HG03342 (cell line): ENCODE measurements around the gene CCDC83.
"Not testable (repeated sequence)": the region's sequence is repeated elsewhere in the genome, so short reads cannot be mapped to it uniquely, and the experiment has no call there.

Experiments
- ATAC-seq: cut with Tn5 transposase; IDR thresholded peaks from one replicate; pipeline ENCODE4 v1.9.1; 2021; ENCODE audit warnings: mild to moderate bottlenecking, moderate library complexity; ENCODE audit not compliant: unreplicated experiment

Gene CCDC83

GRCh38 chr11:85835263-85835662 lies 19.9 kb upstream of the CCDC83 start:
- no peak for ATAC-seq

GRCh38 chr11:85835729-85836128 lies 19.5 kb upstream of the CCDC83 start:
- no peak for ATAC-seq

GRCh38 chr11:85840932-85841331 lies 14.3 kb upstream of the CCDC83 start:
- not testable (repeated sequence) for ATAC-seq

- ATAC-seq = no peak
Measured at GRCh38 chr11:85843929-85844328, 11.3 kb upstream of the CCDC83 start.

- ATAC-seq = no peak
Measured at GRCh38 chr11:85844439-85845123, 10.6 kb upstream of the CCDC83 start.

GRCh38 chr11:85845124-85845631 lies 10.0 kb upstream of the CCDC83 start:
- no peak for ATAC-seq

GRCh38 chr11:85847436-85847835 lies 7.7 kb upstream of the CCDC83 start:
- ATAC-seq = no peak

- ATAC-seq = no peak
Measured at GRCh38 chr11:85848006-85848405, 7.2 kb upstream of the CCDC83 start.

GRCh38 chr11:85848556-85848955 lies 6.6 kb upstream of the CCDC83 start:
- ATAC-seq = no peak

- ATAC-seq = not testable (repeated sequence)
Measured at GRCh38 chr11:85852754-85853153, 2.4 kb upstream of the CCDC83 start.

- ATAC-seq = not testable (repeated sequence)
Measured at GRCh38 chr11:85853541-85853940, 1.6 kb upstream of the CCDC83 start.

GRCh38 chr11:85854212-85854556 lies 999 bp upstream of the CCDC83 start:
- no peak for ATAC-seq

- ATAC-seq = peak; percentile 100
Measured at GRCh38 chr11:85854557-85855340, 434 bp upstream of the CCDC83 start.

- no peak for ATAC-seq
Measured at GRCh38 chr11:85857098-85857497, 1.9 kb downstream of the CCDC83 start.

- not testable (repeated sequence) for ATAC-seq
Measured at GRCh38 chr11:85859541-85859940, 4.4 kb downstream of the CCDC83 start.

GRCh38 chr11:85863855-85864254 lies 8.7 kb downstream of the CCDC83 start:
- no peak for ATAC-seq

- ATAC-seq = no peak
Measured at GRCh38 chr11:85866137-85866827, 11.1 kb downstream of the CCDC83 start.

GRCh38 chr11:85867751-85868150 lies 12.6 kb downstream of the CCDC83 start:
- no peak for ATAC-seq

GRCh38 chr11:85869781-85870180 lies 14.6 kb downstream of the CCDC83 start:
- no peak for ATAC-seq

- no peak for ATAC-seq
Measured at GRCh38 chr11:85874265-85874664, 19.1 kb downstream of the CCDC83 start.

GRCh38 chr11:85875505-85875904 lies 20.3 kb downstream of the CCDC83 start:
- ATAC-seq = no peak

- ATAC-seq = no peak
Measured at GRCh38 chr11:85884581-85885021, 29.4 kb downstream of the CCDC83 start.
